NCI-H1930 (cell line): ENCODE measurements around the gene SV2A.
"Not testable (repeated sequence)": the region's sequence is repeated elsewhere in the genome, so short reads cannot be mapped to it uniquely, and the experiment has no call there.

ENCODE experiments used
- DNase-seq, 2 experiments: peaks; one replicate each; lab custom pipeline; 2025; lab: John Stamatoyannopoulos, UW

Gene SV2A

DNA sequence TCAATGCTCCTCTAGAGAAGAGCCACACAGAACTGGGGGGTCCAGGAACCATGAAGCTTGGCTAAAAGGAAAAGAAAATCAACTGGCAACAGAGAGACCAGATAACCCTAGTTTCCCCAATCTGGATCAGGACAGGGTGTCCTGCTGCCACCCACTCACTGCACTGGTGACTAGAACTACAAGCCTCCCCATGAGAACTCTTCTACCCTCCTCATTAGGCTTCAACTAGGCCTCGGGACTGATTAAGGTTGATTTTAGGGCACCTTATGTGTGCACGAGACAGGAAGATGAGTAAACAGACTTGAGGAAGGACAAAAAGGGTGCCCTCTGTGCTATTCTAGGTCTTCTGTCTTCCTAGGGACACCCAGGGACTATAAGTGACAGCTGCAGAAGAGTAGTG, 12.2 kb upstream of the SV2A start:
- no peak for DNase-seq

DNA sequence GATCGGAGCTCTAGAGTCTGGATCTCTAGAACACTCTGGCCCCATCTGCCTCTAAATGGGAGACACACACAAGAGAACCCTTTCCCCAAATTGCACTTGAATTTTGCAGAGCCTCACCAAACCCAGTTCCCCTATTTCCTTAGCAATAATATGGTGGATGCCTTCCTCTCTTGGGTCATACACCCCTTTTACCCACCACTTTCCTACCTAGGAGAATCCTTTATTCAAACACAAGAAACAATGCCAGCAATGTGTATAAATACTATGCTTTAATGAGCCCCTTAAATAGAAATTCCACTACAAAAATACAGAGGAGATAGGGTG, 10.7 kb upstream of the SV2A start:
- DNase-seq = no peak

DNA sequence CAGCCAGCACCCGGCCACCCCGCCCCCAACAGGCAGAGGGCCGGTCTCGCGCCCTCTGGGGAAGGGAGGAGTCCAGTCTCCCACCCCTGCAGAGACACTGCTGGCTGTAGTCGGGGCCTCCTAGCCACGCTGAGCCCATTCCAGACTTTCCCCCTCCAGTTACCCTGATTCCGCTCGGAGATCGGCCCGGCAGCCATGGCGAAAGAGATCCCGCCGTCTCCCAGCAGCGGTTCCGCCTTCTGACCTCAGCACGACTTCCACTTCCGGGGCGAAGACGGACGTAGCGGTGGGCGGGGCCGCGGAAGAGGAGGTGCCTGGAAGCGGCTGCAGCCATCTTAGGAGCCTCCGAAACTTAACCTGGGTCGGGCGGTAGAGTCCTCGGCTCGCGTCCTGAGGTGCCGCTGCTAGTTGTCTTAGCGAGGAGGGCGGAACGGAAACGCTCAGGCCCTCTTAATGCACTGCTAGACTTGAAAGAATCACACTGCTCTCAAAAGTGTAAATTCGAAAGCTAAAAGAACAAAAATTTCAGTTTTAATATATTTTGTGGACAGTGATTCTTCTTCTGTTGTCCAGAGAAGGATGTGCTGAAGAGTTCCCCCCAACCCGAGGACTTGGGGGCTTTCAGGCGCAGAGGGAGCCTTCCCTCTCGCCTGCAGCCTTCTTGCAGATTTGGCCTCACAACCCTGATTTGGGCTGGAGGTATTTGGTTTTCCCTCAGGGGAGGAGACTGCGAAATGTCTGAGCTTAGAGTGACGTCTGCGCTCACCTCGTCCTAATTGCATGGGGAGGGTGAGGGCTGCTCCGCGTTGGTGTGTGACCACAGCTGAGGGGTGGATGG, 10.1 kb upstream of the SV2A start, which contains the start of gene SF3B4:
TSS of gene SF3B4 (minus strand) at position 241 of the 838 bp plus-strand sequence. CDS start at position 197, 44 bp downstream.
- peak; percentile 91 for DNase-seq

DNA sequence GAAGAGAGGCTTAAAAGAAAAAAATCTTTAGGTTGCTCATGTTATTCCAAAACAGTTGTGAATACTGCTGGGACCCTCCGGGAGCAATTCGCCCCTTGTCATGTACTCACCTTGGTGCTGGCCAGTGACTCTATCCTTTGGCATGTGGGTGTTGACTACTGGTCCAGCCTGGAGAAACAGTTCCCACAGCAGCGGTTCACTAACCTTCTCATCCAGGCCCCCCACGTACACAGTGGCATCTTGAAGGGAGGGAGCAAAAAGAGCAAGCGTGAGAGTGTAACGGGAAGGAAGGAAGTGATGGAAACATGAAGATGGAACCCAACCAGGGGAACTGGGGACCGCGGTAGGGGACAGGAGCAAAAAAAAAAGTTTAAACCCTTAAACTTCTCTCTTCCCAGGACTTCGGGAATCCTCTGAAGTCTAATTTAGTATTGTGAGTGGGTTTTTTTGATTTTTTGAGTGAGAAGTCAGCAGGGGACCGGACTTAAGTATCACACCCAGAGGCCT, 9.5 kb upstream of the SV2A start:
- no peak for DNase-seq

DNA sequence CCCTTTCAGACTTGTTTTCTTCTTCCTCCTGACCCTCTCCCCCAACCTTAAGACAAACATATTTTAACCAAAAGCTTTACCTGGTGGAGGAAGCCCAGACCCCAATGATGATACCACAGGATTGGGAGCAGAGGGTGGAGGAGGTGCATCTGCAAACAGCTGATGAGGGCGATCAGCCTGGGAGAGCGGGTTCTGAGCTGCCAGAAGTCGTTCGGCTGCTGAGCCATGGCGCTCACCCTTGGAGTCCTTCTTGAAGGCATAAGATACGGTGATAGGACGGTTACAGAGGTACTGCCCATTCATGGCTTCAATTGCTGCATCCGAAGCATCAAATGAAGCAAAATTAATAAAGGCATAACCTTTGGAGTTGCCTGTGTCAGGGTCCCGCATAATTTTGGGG, 8.7 kb upstream of the SV2A start:
- no peak for DNase-seq

DNA sequence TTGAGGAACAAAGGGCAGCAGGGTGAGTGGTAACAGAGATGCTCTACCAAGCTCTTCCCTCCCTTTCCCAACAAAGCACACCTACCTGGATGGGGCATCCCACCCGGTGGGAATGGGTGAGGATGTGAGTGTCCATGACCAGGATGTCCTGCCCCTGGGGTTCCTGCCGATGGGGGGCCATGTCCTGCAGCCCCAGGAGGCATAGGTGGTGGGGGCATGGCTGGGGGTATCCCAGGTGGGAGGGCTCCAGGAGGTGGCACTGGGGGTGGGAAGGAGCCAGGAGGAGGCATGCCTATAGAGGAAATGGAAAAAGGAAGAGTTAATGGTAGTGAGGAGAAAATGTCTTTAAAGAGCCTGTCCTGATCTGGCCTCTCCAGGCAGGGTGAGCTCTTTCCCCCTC, 8.1 kb upstream of the SV2A start:
- DNase-seq = no peak

DNA sequence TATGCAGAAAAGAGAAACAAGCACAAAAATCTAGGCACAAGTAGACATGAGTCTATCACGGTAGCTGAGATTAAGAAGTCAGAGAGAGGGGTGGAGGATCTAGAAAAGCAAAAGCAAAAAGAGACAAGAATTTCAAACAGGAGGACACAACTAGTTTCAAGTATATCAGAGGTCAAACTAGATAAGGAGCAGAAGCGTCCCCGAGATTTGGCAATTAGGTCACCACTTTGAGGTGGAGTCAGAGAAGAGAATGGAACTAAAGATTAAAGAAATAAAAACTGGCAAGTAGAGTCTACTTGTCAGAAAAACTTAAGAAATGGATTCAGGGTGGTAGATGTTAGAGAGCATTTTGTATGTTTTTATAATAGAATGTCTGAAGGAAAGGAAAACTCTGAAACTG, 7.7 kb upstream of the SV2A start:
- DNase-seq = no peak

DNA sequence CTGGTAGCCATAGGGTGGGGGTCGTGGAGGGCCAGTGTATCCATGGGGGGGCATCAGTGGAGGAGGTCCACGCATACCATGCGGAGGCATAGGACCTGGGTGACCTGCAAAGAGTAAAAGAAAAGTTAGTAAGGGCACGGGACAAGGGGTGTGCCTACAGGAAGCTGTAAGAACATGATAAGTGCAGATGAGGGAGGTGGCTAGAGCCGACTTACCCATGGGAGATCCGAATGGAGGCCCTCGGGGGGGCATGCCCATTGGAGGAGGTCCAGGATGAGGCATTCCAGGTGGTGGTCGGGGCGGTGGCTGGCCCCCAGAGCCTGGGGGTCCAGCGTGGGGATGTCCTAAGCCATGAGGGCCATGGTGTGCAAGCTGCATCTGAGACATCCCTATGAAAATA, 6.0 kb upstream of the SV2A start:
- no peak for DNase-seq

DNA sequence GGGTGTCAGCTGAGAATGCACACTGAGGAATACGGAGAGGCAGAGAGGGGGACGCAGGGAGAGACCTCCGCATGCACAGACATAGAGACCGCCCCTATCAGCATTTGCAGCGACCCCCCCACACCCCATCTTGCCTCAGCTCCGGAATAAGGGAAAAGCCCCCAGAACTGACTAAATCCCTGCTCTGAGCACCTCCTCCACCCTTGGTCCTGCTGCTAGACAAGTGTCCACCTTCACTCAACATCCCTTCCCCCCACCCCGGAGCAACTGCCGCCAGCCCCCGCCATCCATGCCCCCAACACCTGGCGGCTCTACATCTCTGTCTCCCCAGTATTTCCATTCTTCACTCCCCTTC, 769 bp downstream of the SV2A start:
- DNase-seq = no peak

DNA sequence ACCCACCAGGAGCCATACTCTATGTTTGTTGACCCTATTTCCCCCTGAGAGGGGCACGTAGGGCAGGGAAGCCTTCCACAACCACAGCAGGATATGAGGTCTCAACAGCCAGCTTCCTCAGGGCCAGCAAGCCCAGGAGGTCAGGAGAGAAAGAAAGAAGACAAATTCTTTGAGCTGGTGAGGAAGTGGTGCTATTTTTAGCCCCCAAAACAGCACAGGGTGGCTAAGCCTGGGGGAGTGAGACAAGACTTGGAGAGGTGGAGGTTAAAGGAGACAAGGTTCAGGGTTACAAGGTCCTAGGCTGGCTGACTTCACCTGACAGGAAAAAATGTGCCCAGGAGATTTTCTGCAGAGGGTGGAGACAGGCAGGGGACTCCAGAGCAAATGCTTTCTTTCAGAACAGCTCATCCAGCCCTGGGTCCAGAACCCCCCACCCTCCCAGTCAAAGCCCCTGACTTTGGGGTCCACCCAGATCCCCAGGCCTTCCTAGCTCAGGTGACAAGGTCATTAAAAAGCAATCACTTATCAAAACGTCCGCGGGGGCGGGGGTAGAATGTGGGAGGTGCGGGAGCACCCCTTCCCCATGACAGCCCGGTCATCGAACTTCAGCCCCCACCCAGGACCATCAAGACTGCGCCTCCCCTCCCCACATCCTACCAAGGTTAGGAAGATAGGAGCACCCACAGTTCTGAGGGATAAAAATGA, 1.3 kb downstream of the SV2A start:
- no peak for DNase-seq

DNA sequence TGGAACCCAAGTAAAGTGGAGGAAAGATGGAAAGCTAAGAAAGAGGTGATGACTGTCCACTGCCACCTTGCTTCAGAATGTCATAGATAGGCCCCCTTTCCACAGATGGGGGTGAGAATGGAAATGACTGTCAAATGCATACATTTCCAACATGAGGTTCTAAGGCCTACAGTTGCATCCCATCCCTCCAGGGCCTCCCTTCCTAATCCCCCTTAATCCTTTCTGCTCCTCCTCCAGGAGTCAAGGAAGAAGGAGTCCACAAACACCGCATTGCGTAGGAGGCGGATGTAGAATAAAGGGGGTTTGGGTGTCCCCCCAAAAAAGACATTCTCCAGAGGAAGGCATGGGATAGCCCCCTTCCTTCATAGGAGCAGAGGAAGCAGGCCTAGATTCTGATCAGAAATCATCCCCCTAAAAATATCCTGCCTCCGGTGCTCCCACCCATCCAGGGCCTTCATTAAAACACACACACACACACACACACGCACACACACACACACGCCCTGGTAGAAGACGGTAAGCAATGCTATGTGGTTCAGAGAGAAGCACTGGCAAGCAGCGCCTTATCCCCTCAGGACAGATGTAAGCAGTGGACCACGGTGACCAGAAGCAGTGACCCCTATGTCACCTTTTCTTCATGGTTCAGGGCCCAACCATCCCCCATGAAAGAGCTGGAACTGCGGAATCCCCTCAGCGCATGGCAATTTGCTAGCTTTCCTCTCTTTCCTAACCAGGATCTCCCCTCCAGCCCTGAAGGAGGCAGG, 2.0 kb downstream of the SV2A start:
- DNase-seq = no peak

DNA sequence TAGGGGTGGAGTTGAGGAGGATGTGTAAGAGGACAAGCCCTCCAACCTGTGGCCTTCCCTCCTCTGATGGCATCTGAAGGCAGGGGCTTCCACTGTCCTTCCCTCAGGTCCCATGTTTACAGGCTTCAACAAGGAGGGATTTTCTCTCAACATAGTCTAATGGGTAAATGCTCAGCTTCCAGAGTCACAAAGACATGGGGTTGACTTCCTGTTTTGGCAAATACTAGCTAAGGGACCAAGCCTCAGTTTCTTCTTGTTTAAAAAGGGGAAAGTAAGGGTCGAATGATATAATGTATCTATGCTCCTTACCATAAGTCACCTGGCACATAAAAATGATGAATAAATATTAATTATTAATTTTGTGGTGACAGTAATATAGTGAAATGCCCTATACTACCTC, 3.1 kb downstream of the SV2A start:
- no peak for DNase-seq

DNA sequence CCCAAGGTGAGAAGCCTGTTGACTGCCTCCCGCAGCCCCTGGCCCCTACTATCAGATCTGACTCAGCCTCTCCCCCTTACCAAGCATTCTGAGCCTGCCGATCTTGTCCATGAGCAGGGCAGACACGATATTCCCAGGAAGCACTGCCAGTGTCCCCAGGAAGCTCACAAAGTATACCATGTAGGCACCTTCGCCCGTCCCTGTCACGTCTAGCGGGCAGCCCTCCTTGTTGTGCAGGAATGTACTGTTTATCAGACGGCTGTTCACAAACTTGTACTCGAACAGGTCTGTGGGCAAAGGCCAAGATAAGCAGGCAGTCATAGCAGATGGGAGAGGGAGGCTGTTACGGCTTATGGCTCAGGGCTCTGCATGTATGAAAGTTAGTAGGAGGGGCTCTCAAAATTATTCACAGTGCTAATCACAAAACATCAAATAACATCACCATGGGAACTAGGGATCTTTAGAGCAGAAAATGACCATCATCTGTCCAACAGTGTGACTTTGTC, 11.0 kb downstream of the SV2A start:
- no peak for DNase-seq

DNA sequence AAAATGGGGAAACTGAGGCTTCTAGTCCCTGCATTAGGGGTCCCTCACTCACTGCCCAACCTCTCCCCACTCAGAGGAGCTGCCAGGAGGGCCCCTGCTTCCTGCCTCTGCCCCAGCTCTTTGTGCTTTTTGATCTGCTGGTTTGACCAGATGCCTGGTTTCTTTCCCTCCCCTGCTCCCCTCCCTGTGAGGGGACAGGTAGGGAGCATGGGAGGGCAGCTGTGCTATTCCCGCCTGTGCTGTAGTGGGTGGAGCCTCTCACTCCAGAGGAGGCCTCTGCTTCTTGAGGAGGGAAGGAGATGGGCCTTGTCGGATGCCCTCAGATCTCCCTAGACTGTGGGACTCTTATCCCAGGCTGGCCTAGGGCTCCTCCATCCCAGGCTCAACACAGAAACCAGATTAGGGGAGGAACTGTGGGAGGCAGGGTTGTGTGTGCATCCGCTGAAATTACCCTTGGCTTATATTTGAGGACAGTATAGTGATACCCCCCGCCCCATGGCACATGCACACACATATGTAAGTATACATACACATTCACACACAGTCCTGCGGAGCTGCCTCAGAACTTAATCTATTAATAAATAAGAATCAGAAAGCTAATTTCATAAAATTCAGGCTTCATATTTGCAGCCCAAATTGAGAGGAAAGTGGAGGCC, 13.7 kb downstream of the SV2A start:
- no peak for DNase-seq

DNA sequence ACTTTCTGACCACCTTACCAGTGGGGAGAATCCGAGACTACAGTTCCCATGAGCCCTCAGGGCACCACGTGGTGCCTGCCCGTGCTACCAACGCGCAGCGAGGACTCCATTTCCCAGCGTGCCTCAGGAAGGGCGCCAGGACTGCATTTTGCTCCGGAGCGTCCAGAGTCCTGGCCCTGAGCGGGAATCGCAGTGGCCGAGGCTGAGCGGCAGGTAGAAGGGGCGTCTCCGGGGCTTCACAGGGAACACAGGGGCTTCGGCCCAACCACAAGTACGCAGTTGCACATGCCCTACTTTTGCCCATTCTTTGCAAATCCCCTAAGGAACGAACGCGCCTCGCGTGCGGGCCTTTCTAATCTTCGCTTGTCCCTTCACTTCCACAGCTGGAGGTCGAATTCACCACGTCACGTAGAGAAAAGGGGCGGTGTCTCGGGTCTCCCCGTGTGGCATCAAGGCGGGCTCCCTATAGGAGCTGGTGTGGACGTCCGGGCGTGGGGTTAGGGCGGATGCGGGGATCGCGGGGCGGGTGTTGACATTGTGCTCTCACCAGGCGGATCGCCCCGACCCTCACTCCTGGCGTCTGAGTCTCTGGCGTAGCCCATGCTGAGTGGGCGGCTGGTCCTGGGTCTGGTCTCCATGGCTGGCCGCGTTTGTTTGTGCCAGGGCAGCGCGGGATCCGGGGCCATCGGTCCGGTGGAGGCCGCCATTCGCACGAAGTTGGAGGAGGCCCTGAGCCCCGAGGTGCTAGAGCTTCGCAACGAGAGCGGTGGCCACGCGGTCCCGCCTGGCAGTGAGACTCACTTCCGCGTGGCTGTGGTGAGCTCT, 18.0 kb downstream of the SV2A start, which contains the start of gene BOLA1:
TSS of gene BOLA1 (plus strand) at position 109 of the 825 bp plus-strand sequence. CDS start at position 601, 492 bp downstream.
- DNase-seq = peak; percentile 90 to 94

DNA sequence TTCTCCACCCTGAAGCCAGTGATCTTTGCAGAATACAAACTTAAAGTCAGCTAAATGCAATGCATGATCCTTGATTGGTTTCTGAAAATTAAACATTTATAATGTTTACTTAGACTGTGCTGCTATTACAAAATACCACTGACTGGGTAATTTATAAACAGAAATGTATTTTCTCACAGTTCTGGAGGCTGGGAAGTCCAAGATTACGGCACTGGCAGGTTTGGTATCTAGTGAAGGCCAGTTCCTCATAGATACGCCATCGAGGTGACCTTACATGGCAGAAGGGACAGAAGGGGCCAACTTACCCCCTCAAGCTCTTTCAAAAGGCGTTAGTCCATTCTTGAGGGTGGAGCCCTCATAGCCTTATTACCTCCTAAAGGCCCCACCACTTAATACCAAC, 21.1 kb downstream of the SV2A start:
- DNase-seq = no peak

DNA sequence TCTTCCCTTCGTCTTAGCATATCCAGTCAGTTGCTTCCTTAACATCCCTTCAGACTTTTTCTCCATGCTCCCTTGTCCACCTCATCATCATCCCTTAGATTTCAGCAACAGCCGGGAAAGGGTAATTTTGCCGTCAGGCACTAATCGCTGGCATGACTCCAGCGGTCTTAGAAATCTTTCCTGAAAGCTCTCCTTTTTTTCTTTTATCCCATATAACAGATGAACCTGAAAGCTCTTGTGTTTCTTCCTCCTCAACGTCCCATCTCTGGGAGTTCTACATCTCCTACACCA, 28.7 kb downstream of the SV2A start:
- no peak for DNase-seq

DNA sequence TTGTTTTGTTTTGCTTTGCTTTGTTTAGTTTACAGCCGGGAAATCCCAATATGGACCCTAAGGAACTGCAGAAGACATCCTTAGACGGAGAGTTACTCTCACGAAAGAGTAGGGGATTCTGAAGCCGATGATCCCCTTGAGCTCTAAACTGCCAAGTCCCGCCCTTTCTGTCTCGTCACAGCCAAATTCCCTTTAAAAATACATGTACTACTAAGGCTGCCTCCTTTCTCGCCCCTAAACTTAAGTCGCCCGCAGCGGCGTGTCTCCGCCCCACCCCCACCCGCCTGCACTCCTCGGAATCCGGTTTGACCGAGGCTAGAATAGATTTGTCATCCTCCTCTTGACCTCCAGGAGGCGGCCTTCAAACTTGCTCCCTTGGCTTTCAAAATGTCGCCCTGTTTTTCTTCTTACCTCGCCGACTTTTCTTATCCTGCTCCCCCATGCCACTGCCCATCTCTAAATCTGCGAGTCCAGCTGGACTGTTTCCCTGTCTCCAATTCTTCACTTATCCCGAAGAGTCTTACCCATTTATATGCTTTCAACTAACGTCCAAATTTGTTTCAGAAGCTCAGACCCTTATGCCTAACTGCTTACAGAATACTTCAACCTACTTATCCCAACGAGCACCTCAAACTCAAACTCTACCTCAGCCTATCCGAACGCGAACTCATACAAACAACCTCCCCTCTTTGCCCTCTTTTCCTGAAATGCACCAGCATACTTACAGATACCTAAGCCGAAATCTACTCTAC, 29.2 kb downstream of the SV2A start:
- peak; percentile 67 to 74 for DNase-seq

DNA sequence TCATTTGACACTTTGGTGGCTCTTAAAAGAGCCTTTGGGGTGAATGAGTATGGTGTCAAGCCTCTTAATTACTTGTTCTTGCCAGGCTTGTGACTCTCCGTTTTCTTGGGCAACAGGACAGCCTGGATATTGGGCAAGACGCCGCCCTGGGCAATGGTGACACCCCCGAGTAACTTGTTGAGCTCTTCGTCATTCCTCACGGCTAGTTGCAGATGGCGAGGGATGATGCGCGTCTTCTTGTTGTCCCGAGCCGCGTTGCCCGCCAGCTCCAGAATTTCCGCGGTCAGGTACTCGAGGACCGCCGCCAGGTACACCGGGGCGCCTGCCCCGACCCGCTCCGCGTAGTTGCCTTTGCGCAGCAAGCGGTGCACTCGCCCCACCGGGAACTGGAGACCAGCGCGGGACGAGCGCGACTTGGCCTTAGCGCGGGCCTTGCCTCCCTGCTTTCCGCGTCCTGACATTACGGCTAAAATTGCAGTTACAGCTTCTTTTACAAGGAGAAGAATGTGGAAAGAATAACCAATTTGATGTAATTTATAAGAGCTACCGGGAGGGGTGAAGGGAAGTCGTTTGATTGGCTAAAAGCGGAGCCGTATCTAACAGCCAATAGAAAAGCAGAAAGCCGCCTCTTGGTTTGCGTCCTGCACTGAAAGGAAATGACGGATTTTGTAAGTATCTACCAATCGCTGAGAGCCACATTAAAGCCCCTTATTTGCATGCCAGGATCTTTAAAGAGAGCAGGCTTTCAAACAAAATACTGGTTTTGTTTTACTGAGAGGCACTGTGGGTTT, 30.0 kb downstream of the SV2A start:
- peak; percentile 93 to 94 for DNase-seq

DNA sequence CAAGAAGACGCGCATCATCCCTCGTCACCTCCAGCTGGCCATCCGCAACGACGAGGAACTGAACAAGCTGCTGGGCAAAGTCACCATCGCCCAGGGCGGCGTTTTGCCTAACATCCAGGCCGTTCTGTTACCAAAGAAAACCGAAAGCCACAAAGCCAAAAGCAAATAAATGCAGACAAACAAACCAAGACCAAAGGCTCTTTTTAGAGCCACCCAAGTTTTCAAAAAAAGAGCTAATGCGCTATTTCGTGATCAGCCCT, 30.5 kb downstream of the SV2A start:
- not testable (repeated sequence) for DNase-seq
